ENCODE data around the gene LCE3D. TPM values are rescaled to one million over a fixed set of nuclear protein-coding genes. Genes with fewer than 3 reads are reported as not detected.

LCE3D gene
- polyA plus RNA-seq, 3 donors, result not detected

- Histone ChIP-seq H2AFZ (ENCODE audit: insufficient read depth, low read depth, low read length, poor library complexity, severe bottlenecking) (no peak overlapping the region), H3K4me3 (replicated peaks in 1 of 3; ENCODE audit: low read depth in 2 of 3, low read length in 3 of 3) (no peak overlapping the region), H3K9me3 (replicated peaks in 1 of 2; ENCODE audit: control insufficient read depth in 1 of 2, insufficient read depth in 1 of 2, low read length in 2 of 2) (no peaks in the 10 kb centered on the region), H4K20me1 (ENCODE audit: insufficient read depth, low read length) (no peaks in the 10 kb centered on the region), H3K79me2 (ENCODE audit: insufficient read depth, low read length) (no peaks in the 10 kb centered on the region), H3K27me3 (ENCODE audit: control insufficient read depth in 2 of 2, insufficient read depth in 2 of 2, low read length in 2 of 2) (no peaks in the 10 kb centered on the region), H3K9ac (ENCODE audit: insufficient read depth, low read length, poor library complexity, severe bottlenecking) (no peak overlapping the region), H3K27ac (ENCODE audit: low read depth in 1 of 2, low read length in 2 of 2) (no peak overlapping the region), H3K36me3 (replicated peaks in 1 of 2; ENCODE audit: control insufficient read depth in 1 of 2, insufficient read depth in 2 of 2, low read length in 2 of 2) (no peaks in the 10 kb centered on the region), H3K4me2 (replicated peaks; ENCODE audit: extremely low read depth, low read length, poor library complexity, severe bottlenecking) (no peak overlapping the region), H3K4me1 (ENCODE audit: control insufficient read depth in 1 of 2, insufficient read depth in 2 of 2, low read length in 2 of 2) (no peaks in the 10 kb centered on the region)
- Mint-ChIP-seq H3K36me3 (no peaks in the 10 kb centered on the region), H3K9me3 (peaks cover 0 to 13% (median 1%) of the 10 kb centered on the region in 7 donors), H3K4me1 (no peaks in the 10 kb centered on the region), H3K27me3 (ENCODE audit: low read depth in 3 of 3) (peaks cover 6 to 9% (median 8%) of the 10 kb centered on the region in 3 donors), H3K27ac (no peak overlapping the region), H3K4me3 (no peak overlapping the region)
- no peak for TF ChIP-seq CTCF (IDR thresholded peaks at IDR 0.05)
- no CpG with 5 or more reads among the region's 2 CpGs for whole genome bisulfite sequencing (ENCODE audit: insufficient coverage)
- DNase-seq, result no peak
- intact Hi-C loops (cut with micrococcal nuclease), result loop anchor here in 1 of 2 donors (5.0 kb wide), 1 partner anchor 53 kb away; no protein-coding TSS in a partner anchor
These were observed 40.4 kb downstream of the LCE3D start for GRCh38 chr1:152539901-152540300.

GRCh38 chr1:152537496-152537895 lies 42.8 kb downstream of the LCE3D start:
- H3K36me3 Mint-ChIP-seq, result no peaks in the 10 kb centered on the region
- TF ChIP-seq CTCF (IDR thresholded peaks at IDR 0.05), result no peak
- H3K9ac ChIP-seq (ENCODE audit: insufficient read depth, low read length, poor library complexity, severe bottlenecking), result no peak overlapping the region
- no peak overlapping the region for H3K4me3 Mint-ChIP-seq
- H3K9me3 Mint-ChIP-seq, result peaks cover 0 to 8% (median 1%) of the 10 kb centered on the region in 7 donors
- DNase-seq, result no peak
- no peak overlapping the region for H3K4me3 ChIP-seq (replicated peaks in 1 of 3; ENCODE audit: low read depth in 2 of 3, low read length in 3 of 3)
- no peak overlapping the region for H3K27ac ChIP-seq (ENCODE audit: low read depth in 1 of 2, low read length in 2 of 2)
- H2AFZ ChIP-seq (ENCODE audit: insufficient read depth, low read depth, low read length, poor library complexity, severe bottlenecking), result no peak overlapping the region
- no peaks in the 10 kb centered on the region for H3K79me2 ChIP-seq (ENCODE audit: insufficient read depth, low read length)
- intact Hi-C loops (cut with micrococcal nuclease), result loop anchor here in 1 of 2 donors (5.0 kb wide), 1 partner anchor 50 kb away; no protein-coding TSS in a partner anchor
- H3K4me2 ChIP-seq (replicated peaks; ENCODE audit: extremely low read depth, low read length, poor library complexity, severe bottlenecking), result no peak overlapping the region
- no peak overlapping the region for H3K27ac Mint-ChIP-seq
- no peaks in the 10 kb centered on the region for H4K20me1 ChIP-seq (ENCODE audit: insufficient read depth, low read length)
- peaks cover 6 to 9% (median 9%) of the 10 kb centered on the region in 3 donors for H3K27me3 Mint-ChIP-seq (ENCODE audit: low read depth in 3 of 3)
- H3K4me1 Mint-ChIP-seq, result no peaks in the 10 kb centered on the region
- WGBS (ENCODE audit: insufficient coverage), result 48% methylated on average over 2 of the region's 4 CpGs
- no peaks in the 10 kb centered on the region for H3K4me1 ChIP-seq (ENCODE audit: control insufficient read depth in 1 of 2, insufficient read depth in 2 of 2, low read length in 2 of 2)
- no peaks in the 10 kb centered on the region for H3K9me3 ChIP-seq (replicated peaks in 1 of 2; ENCODE audit: control insufficient read depth in 1 of 2, insufficient read depth in 1 of 2, low read length in 2 of 2)
- H3K36me3 ChIP-seq (replicated peaks in 1 of 2; ENCODE audit: control insufficient read depth in 1 of 2, insufficient read depth in 2 of 2, low read length in 2 of 2), result no peaks in the 10 kb centered on the region
- no peaks in the 10 kb centered on the region for H3K27me3 ChIP-seq (ENCODE audit: control insufficient read depth in 2 of 2, insufficient read depth in 2 of 2, low read length in 2 of 2)

Data from CD14-positive monocyte (primary cell).